Measurements from ENCODE around the gene ATP1A1. TPM values are rescaled to one million over a fixed set of nuclear protein-coding genes. Genes with fewer than 3 reads are reported as not detected.

Gene ATP1A1
- total RNA-seq, 1 experiment from 2014 or later = 181 TPM

- no peak for ATAC-seq
- Histone ChIP-seq H3K9me3 (ENCODE audit: low read length) (no peaks in the 10 kb centered on the region), H3K27ac (ENCODE audit: low read length) (no peak overlapping the region)
These were observed 7.7 kb upstream of the ATP1A1 start for GRCh38 chr1:116365353-116365780.

GRCh38 chr1:116365857-116366256 is 7.2 kb upstream of the ATP1A1 start:
- H3K27me3 ChIP-seq (ENCODE audit: low read length) = no peaks in the 10 kb centered on the region
- CTCF ChIA-PET = interaction anchor here (0.6 kb wide), 1 partner anchor 125 kb away, joined by 5 read pairs; no protein-coding TSS in a partner anchor
- no peak overlapping the region for H2AFZ ChIP-seq (ENCODE audit: low read length)
- H3K4me2 ChIP-seq (ENCODE audit: low read length) = no peak overlapping the region
- no peak overlapping the region for H3K4me3 ChIP-seq (ENCODE audit: low read length)
- no peaks in the 10 kb centered on the region for H3K4me1 ChIP-seq (ENCODE audit: insufficient read depth, low read length)
- no TSS peak for BruUV-seq (replicated peaks)
- H3K36me3 ChIP-seq (ENCODE audit: low read depth, low read length) = no peaks in the 10 kb centered on the region
- H3K79me2 ChIP-seq (ENCODE audit: low read length) = no peaks in the 10 kb centered on the region
- DNase-seq (no peak), ATAC-seq (no peak)
- no peaks in the 10 kb centered on the region for H4K20me1 ChIP-seq (ENCODE audit: low read length)
- no peak for TF ChIP-seq CTCF (conservative IDR thresholded peaks at IDR 0.05; ENCODE audit: low read depth, low read length)
- TF ChIP-seq EZH2 (IDR thresholded peaks at IDR 0.05; ENCODE audit: low read length, unreplicated experiment) = no peak
- no peak for TF ChIP-seq EZH2phosphoT487 (IDR thresholded peaks at IDR 0.05; ENCODE audit: borderline replicate concordance, low read length)
- H3K27ac ChIP-seq (ENCODE audit: low read length) = no peak overlapping the region
- intact Hi-C loops (cut with micrococcal nuclease) = no loop called here
- no peaks in the 10 kb centered on the region for H3K9me2 ChIP-seq (replicated peaks; ENCODE audit: low read length)
- POLR2A ChIA-PET (ENCODE audit: unreplicated experiment) = no interaction called here
- no peak overlapping the region for H3K9ac ChIP-seq (ENCODE audit: low read length)
- no peaks in the 10 kb centered on the region for H3F3A ChIP-seq (ENCODE audit: low read length, unreplicated experiment)
- H3K9me3 ChIP-seq (ENCODE audit: low read length) = no peaks in the 10 kb centered on the region

More at GRCh38 chr1:116365353-116365780, 7.7 kb upstream of the ATP1A1 start:
- H3K79me2 ChIP-seq (ENCODE audit: low read length) = no peaks in the 10 kb centered on the region
- no peak overlapping the region for H3K9ac ChIP-seq (ENCODE audit: low read length)
- H4K20me1 ChIP-seq (ENCODE audit: low read length) = no peaks in the 10 kb centered on the region
- H3K4me3 ChIP-seq (ENCODE audit: low read length) = no peak overlapping the region
- H3F3A ChIP-seq (ENCODE audit: low read length, unreplicated experiment) = no peaks in the 10 kb centered on the region
- no peak overlapping the region for H2AFZ ChIP-seq (ENCODE audit: low read length)
- intact Hi-C loops (cut with micrococcal nuclease) = no loop called here
- H3K4me1 ChIP-seq (ENCODE audit: insufficient read depth, low read length) = peaks cover 4% of the 10 kb centered on the region
- no peaks in the 10 kb centered on the region for H3K9me2 ChIP-seq (replicated peaks; ENCODE audit: low read length)
- TF ChIP-seq EZH2phosphoT487 (IDR thresholded peaks at IDR 0.05; ENCODE audit: borderline replicate concordance, low read length) (no peak), EZH2 (IDR thresholded peaks at IDR 0.05; ENCODE audit: low read length, unreplicated experiment) (no peak), CTCF (conservative IDR thresholded peaks at IDR 0.05; ENCODE audit: low read depth, low read length) (no peak)
- BruUV-seq (replicated peaks) = no TSS peak
- CTCF ChIA-PET = interaction anchor here (0.6 kb wide), 1 partner anchor 124 kb away, joined by 5 read pairs; no protein-coding TSS in a partner anchor
- POLR2A ChIA-PET (ENCODE audit: unreplicated experiment) = no interaction called here
- no peaks in the 10 kb centered on the region for H3K27me3 ChIP-seq (ENCODE audit: low read length)
- H3K36me3 ChIP-seq (ENCODE audit: low read depth, low read length) = no peaks in the 10 kb centered on the region
- H3K4me2 ChIP-seq (ENCODE audit: low read length) = no peak overlapping the region
- DNase-seq = no peak

- ChIA-PET POLR2A (ENCODE audit: unreplicated experiment) (no interaction called here), CTCF (no interaction called here)
- Histone ChIP-seq H3K27me3 (ENCODE audit: low read length) (no peaks in the 10 kb centered on the region), H3K9me2 (replicated peaks; ENCODE audit: low read length) (no peaks in the 10 kb centered on the region), H3K9ac (ENCODE audit: low read length) (no peak overlapping the region), H3K27ac (ENCODE audit: low read length) (no peak overlapping the region), H3F3A (ENCODE audit: low read length, unreplicated experiment) (no peaks in the 10 kb centered on the region), H3K4me2 (ENCODE audit: low read length) (no peak overlapping the region), H3K9me3 (ENCODE audit: low read length) (no peaks in the 10 kb centered on the region), H3K4me3 (ENCODE audit: low read length) (no peak overlapping the region), H4K20me1 (ENCODE audit: low read length) (no peaks in the 10 kb centered on the region), H3K79me2 (ENCODE audit: low read length) (no peaks in the 10 kb centered on the region), H3K4me1 (ENCODE audit: insufficient read depth, low read length) (peaks cover 6% of the 10 kb centered on the region; the same call in 1 of the 2 replicates), H3K36me3 (ENCODE audit: low read depth, low read length) (no peaks in the 10 kb centered on the region), H2AFZ (ENCODE audit: low read length) (no peak overlapping the region)
- no TSS peak for BruUV-seq (replicated peaks)
- intact Hi-C loops (cut with micrococcal nuclease) = no loop called here
- no peak for TF ChIP-seq CTCF (conservative IDR thresholded peaks at IDR 0.05; ENCODE audit: low read depth, low read length)
- no peak for TF ChIP-seq EZH2 (IDR thresholded peaks at IDR 0.05; ENCODE audit: low read length, unreplicated experiment)
- TF ChIP-seq EZH2phosphoT487 (IDR thresholded peaks at IDR 0.05; ENCODE audit: borderline replicate concordance, low read length) = no peak
- DNase-seq (no peak), ATAC-seq (no peak)
These were observed 5.6 kb upstream of the ATP1A1 start for GRCh38 chr1:116367256-116367945.

Data from PC-3 (cell line).